GM12878 (cell line): ENCODE results near the gene CTRL. TPM values are rescaled to one million over a fixed set of nuclear protein-coding genes. Genes with fewer than 3 reads are reported as not detected.

ENCODE experiments used
- ATAC-seq: fragments of 200-7000 bp; cut with Tn5 transposase; 3 replicates; pipeline ENCODE4 v1.9.1; 2020; ENCODE audit warnings: mild to moderate bottlenecking, moderate library complexity
- BruUV-seq: library from RNA; stranded (reverse); fragments of 400-500 nt; replicated peaks from 2 replicates; lab custom pipeline; 2021; lab: Mats Ljungman, UMichigan
- CTCF ChIA-PET: fragments of 300-600 bp; sonication (Branson Sonifier 250); formaldehyde crosslinking; extraction: SDS; loops from one replicate; lab custom pipeline; 2021; ENCODE audit warnings: inconsistent platforms; lab: Yijun Ruan, JAX
- POLR2A ChIA-PET: fragments of 350-600 bp; formaldehyde crosslinking; extraction: SDS; loops from one replicate; lab custom pipeline; 2021; ENCODE audit warnings: inconsistent platforms; lab: Charles Lee
- RAD21 ChIA-PET: fragments of 300-600 bp; sonication (Branson Sonifier 250); formaldehyde crosslinking; loops from one replicate; lab custom pipeline; 2023; ENCODE audit warnings: antibody characterized with exemption; ENCODE audit not compliant: unreplicated experiment; lab: Charles Lee
- SMC1A ChIA-PET: fragments of 300-600 bp; sonication (Branson Sonifier 250); formaldehyde crosslinking; loops from one replicate; lab custom pipeline; 2023; ENCODE audit not compliant: unreplicated experiment, uncharacterized antibody; lab: Charles Lee
- DNase-seq: peaks from one replicate; pipeline ENCODE4 v3.0.0-alpha.2; 2011; ENCODE audit warnings: low read depth, low spot score
- FAIRE-seq: peaks from 3 replicates; lab custom pipeline; 2011; peaks lifted over from hg19 to GRCh38; lab: Jason Lieb, UNC
- H2AFZ ChIP-seq: 2 replicates; pipeline ENCODE4 v1.6.0; 2011; ENCODE audit warnings: low read depth, low read length, control low read depth; ENCODE audit not compliant: control insufficient read depth
- H3K27ac ChIP-seq: 2 replicates; pipeline ENCODE4 v1.5.1; 2011; ENCODE audit warnings: control low read depth; ENCODE audit not compliant: control insufficient read depth, insufficient read depth
- H3K27me3 ChIP-seq, 2 experiments: replicated peaks in 1 of 2; 2 replicates each; pipeline versions ENCODE4 v1.6.0 to v1.6.1; 2011; ENCODE audit warnings: low read length in 1 of 2; ENCODE audit not compliant: control insufficient read depth in 2 of 2, insufficient read depth in 2 of 2
- H3K36me3 ChIP-seq, 2 experiments: 2 replicates each; pipeline ENCODE4 v1.5.1; 2011; ENCODE audit warnings: low read length in 1 of 2; ENCODE audit not compliant: control insufficient read depth in 2 of 2, insufficient read depth in 2 of 2
- H3K4me1 ChIP-seq: 2 replicates; pipeline ENCODE4 v1.6.1; 2011; ENCODE audit warnings: mild to moderate bottlenecking, low read length, moderate library complexity, mixed read lengths; ENCODE audit not compliant: control insufficient read depth, insufficient read depth
- H3K4me2 ChIP-seq: 2 replicates; pipeline ENCODE4 v1.6.0; 2011; ENCODE audit warnings: control low read depth; ENCODE audit not compliant: control insufficient read depth, insufficient read depth
- H3K4me3 ChIP-seq: fragments of 200-600 bp; sonication (generic); 2 replicates; pipeline ENCODE4 v1.5.1; 2016
- H3K79me2 ChIP-seq: 2 replicates; pipeline ENCODE4 v1.6.0; 2011; ENCODE audit warnings: low read length; ENCODE audit not compliant: control insufficient read depth, insufficient read depth
- H3K9ac ChIP-seq: 2 replicates; pipeline ENCODE4 v1.8.0; 2011; ENCODE audit warnings: low read length, control low read depth, mixed read lengths; ENCODE audit not compliant: control insufficient read depth, insufficient read depth
- H3K9me3 ChIP-seq: replicated peaks from 3 replicates; pipeline ENCODE4 v1.5.1; 2011; ENCODE audit warnings: mild to moderate bottlenecking, low read length; ENCODE audit not compliant: control insufficient read depth, insufficient read depth
- H4K20me1 ChIP-seq: 2 replicates; pipeline ENCODE4 v1.6.0; 2011; ENCODE audit not compliant: control insufficient read depth, insufficient read depth
- BMI1 ChIP-seq: fragments of 450-650 bp; IDR thresholded peaks from 2 replicates; pipeline ENCODE4 v1.6.1; 2016; ENCODE audit warnings: mild to moderate bottlenecking, moderate library complexity, borderline replicate concordance
- BRCA1 ChIP-seq: IDR thresholded peaks from 2 replicates; pipeline ENCODE4 v1.6.1; 2011; ENCODE audit warnings: low read depth, low read length, improper control_type of control experiment
- CBX5 ChIP-seq: sonication (generic); IDR thresholded peaks from 2 replicates; pipeline ENCODE4 v1.6.1; 2016; ENCODE audit warnings: low read depth, moderate library complexity, mild to moderate bottlenecking, inconsistent platforms
- CTCF ChIP-seq, 3 experiments: IDR thresholded peaks in 2 of 3; conservative IDR thresholded peaks in 1 of 3; 2 replicates each; pipeline ENCODE4 v1.5.1; 2011; ENCODE audit warnings: low read depth in 3 of 3, low read length in 3 of 3, mild to moderate bottlenecking in 3 of 3, control low read depth in 2 of 3, moderate library complexity in 2 of 3, inconsistent platforms in 1 of 3, mixed read lengths in 1 of 3; ENCODE audit not compliant: control insufficient read depth in 2 of 3, insufficient read depth in 1 of 3; ENCODE audit errors: extremely low read depth in 1 of 3
- GATAD2B ChIP-seq: fragments of 450-650 bp; conservative IDR thresholded peaks from 2 replicates; pipeline ENCODE4 v1.6.1; 2017; ENCODE audit warnings: low read depth, mild to moderate bottlenecking, moderate library complexity
- MEF2A ChIP-seq: IDR thresholded peaks from 2 replicates; pipeline ENCODE4 v1.6.1; 2011; ENCODE audit warnings: low read depth, mild to moderate bottlenecking, low read length, moderate library complexity; ENCODE audit not compliant: insufficient read depth
- MTA3 ChIP-seq: IDR thresholded peaks from 2 replicates; pipeline ENCODE4 v1.6.1; 2012; ENCODE audit warnings: low read length, inconsistent platforms, borderline replicate concordance
- NBN ChIP-seq: fragments of 450-650 bp; IDR thresholded peaks from 2 replicates; pipeline ENCODE4 v1.6.1; 2016
- NFYA ChIP-seq: IDR thresholded peaks from 2 replicates; pipeline ENCODE4 v1.6.1; 2011; ENCODE audit warnings: low read depth, mild to moderate bottlenecking, low read length, improper control_type of control experiment, borderline replicate concordance
- PKNOX1 ChIP-seq: fragments of 450-650 bp; IDR thresholded peaks from 2 replicates; pipeline ENCODE4 v1.6.1; 2016; ENCODE audit warnings: mild to moderate bottlenecking
- PML ChIP-seq: IDR thresholded peaks from 2 replicates; pipeline ENCODE4 v1.6.1; 2012; ENCODE audit warnings: low read length, inconsistent platforms
- RFX5 ChIP-seq: IDR thresholded peaks from 2 replicates; pipeline ENCODE4 v1.6.1; 2011; ENCODE audit warnings: low read depth, low read length, improper control_type of control experiment
- SMARCA5 ChIP-seq: fragments of 450-650 bp; IDR thresholded peaks from 2 replicates; pipeline ENCODE4 v1.6.1; 2017; ENCODE audit warnings: mild to moderate bottlenecking
- SREBF2 ChIP-seq: IDR thresholded peaks from 2 replicates; pipeline ENCODE4 v1.6.1; 2012; ENCODE audit warnings: mild to moderate bottlenecking, low read length
- TARDBP ChIP-seq: IDR thresholded peaks from 2 replicates; pipeline ENCODE4 v1.6.1; 2016; ENCODE audit warnings: borderline replicate concordance
- YBX1 ChIP-seq: fragments of 450-650 bp; IDR thresholded peaks from 2 replicates; pipeline ENCODE4 v1.6.1; 2016; ENCODE audit warnings: antibody characterized with exemption
- ZZZ3 ChIP-seq: IDR thresholded peaks from 2 replicates; pipeline ENCODE4 v1.6.1; 2011; ENCODE audit warnings: low read depth; ENCODE audit not compliant: control insufficient read depth, insufficient read length
- WGBS: methylation state at CpG from one replicate; pipeline ENCODE4 v1.1.6; 2016; ENCODE audit warnings: low lambda C conversion rate; ENCODE audit not compliant: insufficient replicate concordance, insufficient coverage; ENCODE audit errors: missing lambda C conversion rate; 5-methylcytosine and 5-hydroxymethylcytosine counted together
- in situ Hi-C: fragments of 300-500 bp; cut with MboI; formaldehyde crosslinking; loops from 9 replicates; pipeline ENCODE4 v1.14.3; 2018; ENCODE audit warnings: mixed read lengths
- intact Hi-C: fragments of 100-400 bp; cut with micrococcal nuclease; formaldehyde crosslinking; loops from one replicate; pipeline ENCODE4 v1.14.2; 2022; ENCODE audit not compliant: unreplicated experiment
- polyA plus RNA-seq, 11 experiments: library from polyadenylated mRNA; depleted of rRNA in 4 of 11; unstranded in 6 of 11; stranded (reverse) in 5 of 11; fragments of >200 nt; fragmentation: Nextera tagmentation in 4 of 11; fragmentation: Illumina TruSeq in 1 of 11; extraction: Ambion mirVana in 4 of 11; extraction: Trizol in 1 of 11; gene quantifications; 1 replicate in 1 of 11; 2 replicates in 10 of 11; pipeline versions ENCODE4 v1.2.1 to v1.2.3, GENCODE V29; 2011 to 2016; ENCODE audit warnings: inconsistent platforms in 2 of 11, missing spikeins in 2 of 11, low read depth in 1 of 11
- total RNA-seq, 4 experiments: library from RNA; depleted of rRNA in 3 of 4; stranded (reverse); fragments of >200 nt in 3 of 4; fragmentation: Illumina TruSeq in 1 of 4; extraction: Trizol in 1 of 4; gene quantifications; 2 replicates each; pipeline versions ENCODE4 v1.2.1 to v1.2.3, GENCODE V29; 2013 to 2021
- TF ChIP-seq, protein P1 (sequence below): fragments of 450-650 bp; IDR thresholded peaks from 2 replicates; pipeline ENCODE4 v1.6.1; 2017; ENCODE audit warnings: mild to moderate bottlenecking, low read depth, inconsistent platforms; ENCODE audit not compliant: poor library complexity, severe bottlenecking

The CTRL gene
- total and polyA plus RNA-seq, 10 of the 15 experiments (the other 5 are each of a cell fraction or from before 2014, with no cell fraction given) = 1.1 to 4.9 (median 2.6) TPM

DNA sequence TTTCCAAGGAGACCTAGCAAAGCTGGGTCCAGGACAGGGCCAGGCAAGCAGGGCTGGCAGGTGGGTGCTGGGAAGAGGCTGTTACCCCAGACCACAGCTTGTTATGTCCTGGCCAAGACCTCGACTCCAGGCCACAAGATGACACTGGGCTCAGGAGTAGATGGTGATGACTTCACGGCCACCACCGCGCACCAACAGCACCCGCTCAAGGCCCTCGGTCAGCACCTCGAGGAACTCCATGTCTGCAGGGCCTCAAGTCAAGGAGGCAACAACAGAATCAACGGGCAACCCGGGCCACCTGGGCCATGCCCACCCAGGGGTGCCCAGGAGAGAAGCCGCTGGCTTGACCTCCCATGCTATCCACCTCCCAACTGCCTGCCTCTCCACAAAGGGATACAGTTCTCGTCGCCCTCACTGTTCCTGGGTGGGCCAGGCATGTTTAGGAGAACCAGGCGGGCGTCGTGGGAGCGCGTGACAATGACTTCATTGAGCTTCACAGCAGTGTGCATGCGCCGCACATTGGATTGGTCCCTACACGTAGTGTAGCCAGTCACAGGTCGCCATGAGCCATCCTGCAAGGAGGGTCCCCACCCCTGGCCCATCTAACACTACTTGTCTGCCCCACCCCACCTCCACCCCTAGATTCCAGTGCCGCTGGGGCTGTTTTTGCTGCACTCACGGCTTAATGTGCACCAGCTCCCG is 13.2 kb upstream of the CTRL start:
- H2AFZ ChIP-seq = no peak overlapping the region
- no peaks in the 10 kb centered on the region for H3K9me3 ChIP-seq
- no peaks in the 10 kb centered on the region for H3K79me2 ChIP-seq
- ATAC-seq = no peak
- H3K4me1 ChIP-seq = peaks cover 4% of the 10 kb centered on the region
- in situ Hi-C loops = no loop called here
- H3K4me3 ChIP-seq = no peak overlapping the region
- H3K9ac ChIP-seq = no peak overlapping the region
- H4K20me1 ChIP-seq = no peaks in the 10 kb centered on the region
- FAIRE-seq = no peak
- no peak overlapping the region for H3K27ac ChIP-seq
- intact Hi-C loops = no loop called here
- H3K4me2 ChIP-seq = no peak overlapping the region
- BruUV-seq = no TSS peak
- CTCF ChIA-PET = interaction anchor here (1.3 to 1.7 kb wide), 2 partner anchors 19 to 96 kb away, joined by 4 to 5 read pairs; no protein-coding TSS in a partner anchor
- no peak for TF ChIP-seq BRCA1
- no peak for TF ChIP-seq RFX5
- no peak for TF ChIP-seq MEF2A
- no peak for TF ChIP-seq SMARCA5
- no peak for TF ChIP-seq GATAD2B
- TF ChIP-seq BMI1 = no peak
- TF ChIP-seq, protein P1, sequence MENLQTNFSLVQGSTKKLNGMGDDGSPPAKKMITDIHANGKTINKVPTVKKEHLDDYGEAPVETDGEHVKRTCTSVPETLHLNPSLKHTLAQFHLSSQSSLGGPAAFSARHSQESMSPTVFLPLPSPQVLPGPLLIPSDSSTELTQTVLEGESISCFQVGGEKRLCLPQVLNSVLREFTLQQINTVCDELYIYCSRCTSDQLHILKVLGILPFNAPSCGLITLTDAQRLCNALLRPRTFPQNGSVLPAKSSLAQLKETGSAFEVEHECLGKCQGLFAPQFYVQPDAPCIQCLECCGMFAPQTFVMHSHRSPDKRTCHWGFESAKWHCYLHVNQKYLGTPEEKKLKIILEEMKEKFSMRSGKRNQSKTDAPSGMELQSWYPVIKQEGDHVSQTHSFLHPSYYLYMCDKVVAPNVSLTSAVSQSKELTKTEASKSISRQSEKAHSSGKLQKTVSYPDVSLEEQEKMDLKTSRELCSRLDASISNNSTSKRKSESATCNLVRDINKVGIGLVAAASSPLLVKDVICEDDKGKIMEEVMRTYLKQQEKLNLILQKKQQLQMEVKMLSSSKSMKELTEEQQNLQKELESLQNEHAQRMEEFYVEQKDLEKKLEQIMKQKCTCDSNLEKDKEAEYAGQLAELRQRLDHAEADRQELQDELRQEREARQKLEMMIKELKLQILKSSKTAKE = no peak
- no peak for TF ChIP-seq TARDBP
- TF ChIP-seq PKNOX1 = no peak
- TF ChIP-seq CBX5 = no peak
- no peak for TF ChIP-seq SREBF2
- no peak for TF ChIP-seq NFYA
- no peak for TF ChIP-seq MTA3
- TF ChIP-seq NBN = no peak
- no peak for TF ChIP-seq PML
- no peak for TF ChIP-seq ZZZ3
- no peak for TF ChIP-seq CTCF (IDR thresholded peaks at IDR 0.05 in 2 of 3, conservative IDR thresholded peaks at IDR 0.05 in 1 of 3; ENCODE audit: control insufficient read depth in 2 of 3, extremely low read depth in 1 of 3, insufficient read depth in 1 of 3, low read depth in 3 of 3, low read length in 3 of 3)
- no peak for TF ChIP-seq YBX1
- TF ChIP-seq, all 136 proteins: peak for 0
- RAD21 ChIA-PET = no interaction called here
- H3K27me3 ChIP-seq = no peaks in the 10 kb centered on the region
- no peak for DNase-seq
- SMC1A ChIA-PET = no interaction called here
- H3K36me3 ChIP-seq = peaks cover 0 to 12% of the 10 kb centered on the region in 2 experiments; a peak in 3 of 4 replicates
- WGBS = 94% methylated on average over 24 of the region's 24 CpGs
- POLR2A ChIA-PET = interaction anchor here (1.1 to 1.3 kb wide), 2 partner anchors 9 to 21 kb away, joined by 3 read pairs; no protein-coding TSS in a partner anchor
